SU-DHL-6 (cell line): ENCODE measurements around the gene PMEPA1.

ENCODE experiments used
- CTCF ChIP-seq: fragments of 200-600 bp; sonication (generic); IDR thresholded peaks from one replicate; pipeline ENCODE4 v1.5.1; 2017; ENCODE audit warnings: antibody characterized with exemption, mild to moderate bottlenecking, low read length, moderate library complexity; ENCODE audit not compliant: insufficient read depth, poor library complexity, severe bottlenecking
- EZH2phosphoT487 ChIP-seq: fragments of 200-600 bp; sonication (generic), shearing (Covaris generic); conservative IDR thresholded peaks from 2 replicates; pipeline ENCODE4 v1.6.1; 2018; ENCODE audit warnings: mild to moderate bottlenecking, antibody characterized with exemption, low read length, moderate library complexity, mixed read lengths

GRCh38 chr20:57612916-57613315, 96.9 kb downstream of the PMEPA1 start:
- TF ChIP-seq CTCF (no peak), EZH2phosphoT487 (no peak)
